Measurements from ENCODE around the gene FOXK1.

FOXK1 gene

DNA sequence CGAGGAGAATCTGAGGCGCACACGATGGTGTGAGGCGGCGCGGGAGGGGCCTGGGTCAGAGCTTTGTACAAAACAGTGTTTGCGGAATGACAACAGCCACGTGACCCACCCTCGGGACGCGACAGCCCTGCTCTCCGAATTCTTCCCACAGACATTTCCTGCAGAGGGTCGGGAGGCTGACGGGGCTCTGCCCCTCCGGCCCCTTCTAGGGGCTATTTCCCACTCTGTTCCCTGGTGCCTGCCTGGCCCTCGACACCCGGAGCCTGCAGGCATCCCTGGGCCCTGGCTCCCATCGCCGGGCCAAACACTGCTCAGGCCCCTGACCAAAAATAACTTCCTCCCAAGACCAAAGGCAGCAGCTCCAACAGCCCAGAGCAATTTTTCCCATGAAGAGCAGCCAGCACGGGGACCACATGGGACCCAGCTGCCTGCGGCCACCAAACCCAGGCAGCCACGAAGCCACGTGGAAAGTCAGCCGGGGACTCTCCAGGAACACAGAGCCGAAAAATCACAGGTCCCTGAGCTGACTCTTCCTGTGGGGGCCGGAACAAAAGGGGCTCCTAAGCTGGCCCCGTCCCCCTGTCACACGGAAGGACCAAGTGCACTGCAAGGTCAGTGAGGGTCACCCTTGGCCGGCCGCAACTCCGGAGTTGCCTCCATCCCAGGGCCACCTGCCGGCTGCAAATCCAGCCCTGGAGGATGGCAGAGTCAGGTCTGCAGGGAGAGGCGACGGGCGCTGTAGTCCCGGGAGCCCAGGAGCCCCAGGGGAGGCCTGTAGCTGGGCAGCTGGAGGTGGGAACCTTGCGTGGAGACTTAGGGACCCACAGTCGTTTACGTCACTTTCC, 137.7 kb downstream of the FOXK1 start:
- no peak for DNase-seq (ENCODE audit: low read depth)

- DNase-seq (ENCODE audit: low read depth): no peak
These were observed 138.4 kb downstream of the FOXK1 start for GRCh38 chr7:4820405-4820966.

All from activated T-helper 1 cell treated with Interleukin-2 at 50 U/mL for 16 hours (primary cell).